Trophoblast cell (in vitro differentiated cells and primary cell): ENCODE measurements around the gene STUB1.

Source experiments
- DNase-seq, 2 donors: peaks; one replicate each; pipeline ENCODE4 v3.0.0-alpha.2; 2016
- H2AFZ ChIP-seq: 2 replicates; pipeline ENCODE4 v1.6.1; 2013; ENCODE audit warnings: low read length, moderate library complexity, mild to moderate bottlenecking; ENCODE audit not compliant: insufficient read depth, poor library complexity
- H2AK5ac ChIP-seq: 2 replicates; pipeline ENCODE4 v1.6.1; 2013; ENCODE audit warnings: mild to moderate bottlenecking, low read length
- H2BK120ac ChIP-seq: 2 replicates; pipeline ENCODE4 v1.6.1; 2013; ENCODE audit warnings: low read length, mild to moderate bottlenecking, moderate library complexity; ENCODE audit not compliant: insufficient read depth, poor library complexity
- H2BK12ac ChIP-seq: 2 replicates; pipeline ENCODE4 v1.6.1; 2013; ENCODE audit warnings: mild to moderate bottlenecking, low read length, moderate library complexity
- H2BK5ac ChIP-seq: 2 replicates; pipeline ENCODE4 v1.6.1; 2013; ENCODE audit warnings: low read length, low read depth, moderate library complexity, mild to moderate bottlenecking; ENCODE audit not compliant: poor library complexity
- H3K14ac ChIP-seq: 2 replicates; pipeline ENCODE4 v1.6.1; 2013; ENCODE audit warnings: mild to moderate bottlenecking, low read length
- H3K18ac ChIP-seq: 2 replicates; pipeline ENCODE4 v1.6.1; 2013; ENCODE audit warnings: mild to moderate bottlenecking, low read length
- H3K23ac ChIP-seq: 2 replicates; pipeline ENCODE4 v1.6.1; 2013; ENCODE audit warnings: low read length
- H3K27ac ChIP-seq: 2 replicates; pipeline ENCODE4 v1.5.1; 2013; ENCODE audit warnings: low read depth, mild to moderate bottlenecking, inconsistent platforms, low read length, moderate library complexity
- H3K27me3 ChIP-seq: 2 replicates; pipeline ENCODE4 v1.6.1; 2013; ENCODE audit warnings: inconsistent platforms, mild to moderate bottlenecking, low read length, moderate library complexity; ENCODE audit not compliant: insufficient read depth
- H3K36me3 ChIP-seq, 2 experiments: 1 replicate in 1 of 2; 2 replicates in 1 of 2; pipeline ENCODE4 v1.6.1; 2013; ENCODE audit warnings: low read length in 2 of 2, mild to moderate bottlenecking in 2 of 2, moderate library complexity in 1 of 2; ENCODE audit not compliant: insufficient read depth in 2 of 2, control insufficient read depth in 1 of 2
- H3K4ac ChIP-seq: 2 replicates; pipeline ENCODE4 v1.6.1; 2013; ENCODE audit warnings: low read depth, mild to moderate bottlenecking, low read length, moderate library complexity
- H3K4me1 ChIP-seq, 2 experiments: 1 replicate in 1 of 2; 2 replicates in 1 of 2; pipeline ENCODE4 v1.6.1; 2013; ENCODE audit warnings: low read length in 2 of 2, mild to moderate bottlenecking in 2 of 2, moderate library complexity in 1 of 2; ENCODE audit not compliant: insufficient read depth in 2 of 2, control insufficient read depth in 1 of 2
- H3K4me2 ChIP-seq: 2 replicates; pipeline ENCODE4 v1.6.1; 2013; ENCODE audit warnings: inconsistent platforms, mild to moderate bottlenecking, low read length, moderate library complexity
- H3K4me3 ChIP-seq: 2 replicates; pipeline ENCODE4 v1.5.1; 2013; ENCODE audit warnings: mild to moderate bottlenecking, low read depth, low read length, inconsistent platforms
- H3K79me1 ChIP-seq: one replicate; pipeline ENCODE4 v1.6.1; 2013; ENCODE audit warnings: low read length
- H3K79me2 ChIP-seq: 2 replicates; pipeline ENCODE4 v1.6.1; 2013; ENCODE audit warnings: low read length, mild to moderate bottlenecking; ENCODE audit not compliant: control insufficient read depth, insufficient read depth, poor library complexity
- H3K9ac ChIP-seq: 2 replicates; pipeline ENCODE4 v1.6.1; 2013; ENCODE audit warnings: mild to moderate bottlenecking, low read length
- H3K9me3 ChIP-seq: 2 replicates; pipeline ENCODE4 v1.6.1; 2013; ENCODE audit warnings: low read depth, mild to moderate bottlenecking, control low read depth, inconsistent platforms, low read length; ENCODE audit not compliant: insufficient read depth
- H4K12ac ChIP-seq: 2 replicates; pipeline ENCODE4 v1.6.1; 2013; ENCODE audit warnings: low read depth, mild to moderate bottlenecking, low read length, moderate library complexity
- H4K8ac ChIP-seq: 2 replicates; pipeline ENCODE4 v1.6.1; 2013; ENCODE audit warnings: low read depth, mild to moderate bottlenecking, low read length, moderate library complexity
- H4K91ac ChIP-seq: one replicate; pipeline ENCODE4 v1.6.1; 2013; ENCODE audit warnings: low read depth, mild to moderate bottlenecking, low read length, moderate library complexity
- WGBS: extraction: QIAGEN DNeasy Blood & Tissue Kit; methylation state at CpG from one replicate; pipeline ENCODE4 v1.1.7; 2013; ENCODE audit warnings: missing lambda C conversion rate; ENCODE audit not compliant: insufficient read length, insufficient coverage; ENCODE audit errors: extremely low coverage; 5-methylcytosine and 5-hydroxymethylcytosine counted together

Gene STUB1

DNA sequence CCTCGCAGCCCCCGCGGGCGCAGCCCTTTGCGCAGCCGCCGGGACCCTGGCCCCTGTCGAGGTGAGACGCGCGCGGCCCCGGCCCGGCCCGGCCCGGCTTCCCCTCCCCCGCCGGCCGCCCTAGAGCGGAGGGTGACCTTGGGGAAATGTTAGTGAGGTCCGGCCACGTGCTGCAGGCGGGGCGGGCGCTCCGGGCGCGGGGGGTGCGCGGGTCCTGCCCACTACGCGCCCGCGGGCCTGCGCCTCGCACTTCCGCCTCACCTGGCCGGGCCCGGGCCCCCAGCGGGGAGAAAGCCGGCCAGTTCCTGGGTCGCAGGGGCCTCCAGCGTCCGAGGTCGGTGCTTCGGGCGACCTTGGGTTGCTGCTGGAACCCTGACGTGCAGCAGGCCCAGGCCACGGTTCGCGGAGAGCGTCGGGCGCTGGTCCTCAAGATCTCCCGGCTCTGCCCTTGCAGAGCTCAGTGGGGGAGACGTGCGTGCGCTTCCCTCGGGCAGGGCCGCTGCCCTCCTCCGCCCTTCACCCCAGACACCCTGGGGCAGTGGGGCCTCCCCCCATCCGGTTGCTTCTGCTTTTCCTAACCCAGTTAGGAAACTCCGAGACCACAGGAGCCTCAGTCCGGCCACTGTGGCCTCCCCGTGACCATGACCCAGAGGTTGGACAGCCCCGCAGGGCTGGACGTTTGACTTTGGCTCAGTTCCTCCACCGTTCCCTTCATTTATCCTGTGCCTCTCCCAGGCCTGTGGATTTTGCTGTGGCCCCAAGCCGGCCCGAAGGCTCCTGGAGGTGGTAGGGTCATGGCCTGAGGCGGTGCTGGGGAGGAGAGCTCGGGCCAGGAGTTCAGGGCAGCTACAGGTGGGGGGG is 37.8 kb upstream of the STUB1 start:
- Histone ChIP-seq H4K91ac (peak overlapping the region; percentile 65), H3K79me1 (peaks cover 12% of the 10 kb centered on the region), H3K4me1 (peaks cover 16 to 31% of the 10 kb centered on the region in 2 experiments), H3K9me3 (peaks cover 1% of the 10 kb centered on the region), H3K4ac (peak overlapping the region; percentile 3), H3K14ac (peak overlapping the region; percentile 51), H2BK12ac (peak overlapping the region; percentile 9), H2BK120ac (peak overlapping the region; percentile 16), H3K4me2 (peak overlapping the region; percentile 72), H3K18ac (peak overlapping the region; percentile 23), H4K8ac (peak overlapping the region; percentile 57), H3K9ac (no peak overlapping the region), H3K79me2 (peaks cover 5% of the 10 kb centered on the region), H3K36me3 (peaks cover 0 to 4% of the 10 kb centered on the region in 2 experiments), H2AFZ (peak overlapping the region; percentile 78), H4K12ac (peak overlapping the region; percentile 39), H3K4me3 (peak overlapping the region; percentile 76), H3K23ac (no peak overlapping the region), H2AK5ac (peak overlapping the region; percentile 10), H3K27me3 (no peaks in the 10 kb centered on the region), H2BK5ac (no peak overlapping the region), H3K27ac (no peak overlapping the region)
- no CpG with 5 or more reads among the region's 72 CpGs for WGBS
- peak; percentile 50 to 57 for DNase-seq

DNA sequence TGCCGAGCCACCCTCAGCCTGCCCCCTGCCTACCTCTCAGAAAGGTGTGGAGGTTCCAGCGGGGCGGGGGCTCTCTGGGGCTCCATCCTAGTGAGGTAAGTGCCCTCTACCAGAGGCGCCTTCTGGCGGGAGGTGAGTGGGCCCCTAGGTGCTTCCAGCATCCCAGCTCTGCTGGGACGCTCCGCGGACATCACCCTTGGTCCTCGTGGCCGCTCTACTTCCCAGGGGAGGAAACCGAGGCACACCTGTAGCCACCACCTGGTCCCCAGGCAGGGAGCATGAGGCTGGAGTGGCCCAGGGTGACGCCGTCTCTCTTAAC is 37.2 kb upstream of the STUB1 start:
- Histone ChIP-seq H3K23ac (no peak overlapping the region), H3K4me2 (peak overlapping the region; percentile 72), H4K12ac (no peak overlapping the region), H3K27me3 (no peaks in the 10 kb centered on the region), H2AFZ (no peak overlapping the region), H3K4me3 (no peak overlapping the region), H3K9me3 (peaks cover 1% of the 10 kb centered on the region), H2BK12ac (peak overlapping the region; percentile 9), H3K27ac (no peak overlapping the region), H3K9ac (no peak overlapping the region), H2BK5ac (no peak overlapping the region), H3K4ac (no peak overlapping the region), H4K8ac (no peak overlapping the region), H2AK5ac (peak overlapping the region; percentile 10), H3K36me3 (peaks cover 0 to 4% of the 10 kb centered on the region in 2 experiments), H3K4me1 (peaks cover 14 to 29% of the 10 kb centered on the region in 2 experiments), H3K79me2 (peaks cover 5% of the 10 kb centered on the region), H2BK120ac (no peak overlapping the region), H3K79me1 (peaks cover 10% of the 10 kb centered on the region), H3K18ac (no peak overlapping the region), H3K14ac (no peak overlapping the region), H4K91ac (peak overlapping the region; percentile 2)
- WGBS, result no CpG with 5 or more reads among the region's 13 CpGs
- no peak for DNase-seq

DNA sequence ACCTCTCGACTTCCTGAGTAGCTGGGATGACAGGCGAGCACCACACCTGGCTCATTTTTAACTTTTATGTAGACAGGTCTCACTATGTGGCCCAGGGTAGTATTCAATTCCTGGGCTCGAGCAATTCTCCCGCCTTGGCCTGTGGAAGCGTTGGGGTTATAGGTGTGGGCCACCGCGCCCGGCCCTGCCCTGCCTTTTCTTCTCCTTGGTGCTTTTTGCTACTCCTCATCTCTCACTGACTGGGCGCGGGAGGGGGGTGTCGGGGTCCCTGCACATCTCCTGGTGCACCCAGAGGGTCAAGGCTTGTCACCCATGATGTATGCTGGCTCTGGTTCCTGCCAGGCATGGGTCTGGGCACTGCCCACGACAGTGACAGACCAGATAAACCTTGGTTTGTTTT is 35.7 kb upstream of the STUB1 start:
- WGBS, result no CpG with 5 or more reads among the region's 12 CpGs
- no peak overlapping the region for H3K23ac ChIP-seq
- peaks cover 1% of the 10 kb centered on the region for H3K9me3 ChIP-seq
- peaks cover 0 to 4% of the 10 kb centered on the region in 2 experiments for H3K36me3 ChIP-seq
- no peak overlapping the region for H2BK120ac ChIP-seq
- H3K4me1 ChIP-seq, result peaks cover 20 to 33% of the 10 kb centered on the region in 2 experiments
- H3K79me2 ChIP-seq, result peaks cover 11% of the 10 kb centered on the region
- no peak overlapping the region for H4K12ac ChIP-seq
- H2AK5ac ChIP-seq, result no peak overlapping the region
- no peak overlapping the region for H3K18ac ChIP-seq
- H3K14ac ChIP-seq, result no peak overlapping the region
- H3K27ac ChIP-seq, result no peak overlapping the region
- no peak overlapping the region for H4K91ac ChIP-seq
- H3K79me1 ChIP-seq, result peaks cover 19% of the 10 kb centered on the region
- H3K27me3 ChIP-seq, result no peaks in the 10 kb centered on the region
- no peak overlapping the region for H2BK12ac ChIP-seq
- no peak overlapping the region for H2BK5ac ChIP-seq
- no peak overlapping the region for H3K9ac ChIP-seq
- H3K4ac ChIP-seq, result no peak overlapping the region
- H4K8ac ChIP-seq, result no peak overlapping the region
- no peak overlapping the region for H3K4me3 ChIP-seq
- H2AFZ ChIP-seq, result no peak overlapping the region
- no peak overlapping the region for H3K4me2 ChIP-seq
- DNase-seq, result no peak

DNA sequence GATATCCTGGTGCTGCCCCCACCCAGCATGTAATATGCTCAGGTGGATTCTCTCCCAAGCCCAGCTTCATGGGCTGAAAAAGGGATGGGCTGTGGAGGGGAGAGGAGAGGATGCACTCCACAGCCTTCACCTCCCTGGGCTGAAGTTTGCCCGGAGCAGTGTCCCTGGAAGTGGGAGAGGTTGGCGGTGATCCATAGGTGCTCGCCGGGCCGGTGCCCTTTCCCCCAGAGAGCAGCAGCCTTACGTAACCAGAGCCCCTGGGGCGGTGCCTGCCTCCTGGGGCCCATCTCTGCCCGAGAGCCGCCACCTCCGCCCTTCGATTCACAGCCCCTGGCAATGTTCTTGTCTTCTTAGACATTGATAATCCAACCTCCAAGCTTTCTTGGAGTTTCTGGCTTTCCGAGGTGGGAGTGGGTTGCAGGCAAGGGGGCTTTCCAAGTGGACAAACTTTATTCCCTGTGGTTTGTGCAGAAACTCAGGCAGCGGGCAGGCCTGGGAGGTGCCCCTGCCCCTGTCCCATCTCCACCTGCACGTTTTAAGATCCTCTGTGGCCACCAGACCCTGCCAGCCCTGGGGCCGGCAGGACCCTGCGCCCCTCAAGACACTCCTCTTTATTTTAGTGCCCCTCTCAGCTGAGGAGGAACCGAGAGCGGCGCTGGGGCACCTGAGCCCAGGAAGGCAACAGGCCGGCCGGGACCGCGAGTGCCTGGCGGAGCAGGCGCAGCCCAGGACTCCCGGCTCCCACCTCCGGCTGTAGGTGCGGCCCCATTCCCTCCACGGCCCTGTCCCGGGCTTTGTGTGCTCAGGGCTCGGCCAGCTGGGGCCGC is 34.1 kb upstream of the STUB1 start:
- no peak overlapping the region for H4K91ac ChIP-seq
- WGBS, result no CpG with 5 or more reads among the region's 32 CpGs

More for the DNA sequence above, 34.1 kb upstream of the STUB1 start:
- no peaks in the 10 kb centered on the region for H3K27me3 ChIP-seq
- H3K4me1 ChIP-seq, result peaks cover 20 to 33% of the 10 kb centered on the region in 2 experiments
- H4K8ac ChIP-seq, result no peak overlapping the region
- peak; percentile 86 to 91 for DNase-seq
- H3K4me3 ChIP-seq, result no peak overlapping the region
- peaks cover 0 to 4% of the 10 kb centered on the region in 2 experiments for H3K36me3 ChIP-seq
- H4K12ac ChIP-seq, result no peak overlapping the region
- no peak overlapping the region for H3K9ac ChIP-seq
- no peak overlapping the region for H3K27ac ChIP-seq
- H2BK120ac ChIP-seq, result no peak overlapping the region
- no peak overlapping the region for H3K23ac ChIP-seq
- H2AK5ac ChIP-seq, result no peak overlapping the region
- H3K9me3 ChIP-seq, result peaks cover 1% of the 10 kb centered on the region
- H2AFZ ChIP-seq, result no peak overlapping the region
- no peak overlapping the region for H3K18ac ChIP-seq
- H3K14ac ChIP-seq, result no peak overlapping the region
- no peak overlapping the region for H3K4me2 ChIP-seq
- peaks cover 21% of the 10 kb centered on the region for H3K79me1 ChIP-seq
- H3K4ac ChIP-seq, result no peak overlapping the region
- H3K79me2 ChIP-seq, result peaks cover 12% of the 10 kb centered on the region
- no peak overlapping the region for H2BK12ac ChIP-seq
- H2BK5ac ChIP-seq, result no peak overlapping the region
